K562 (cell line): ENCODE results near the gene RALGPS1. TPM values are rescaled to one million over a fixed set of nuclear protein-coding genes. Genes with fewer than 3 reads are reported as not detected.

Experiments
- CBX8 ChIP-seq: fragments of 200-600 bp; sonication (generic); IDR thresholded peaks from 2 replicates; pipeline ENCODE4 v1.6.1; 2012; ENCODE audit warnings: borderline replicate concordance, mixed run types, low read depth, mild to moderate bottlenecking, moderate library complexity, mixed read lengths, low read length, control low read depth, inconsistent platforms; ENCODE audit not compliant: poor library complexity, severe bottlenecking; ENCODE audit errors: extremely low read depth
- CREB1 ChIP-seq, 2 experiments: sonication (generic) in 1 of 2; formaldehyde crosslinking in 1 of 2; IDR thresholded peaks; 2 replicates each; pipeline versions ENCODE4 v1.6.1 to v1.8.0; 2012 to 2022; ENCODE audit warnings: inconsistent platforms in 1 of 2, mild to moderate bottlenecking in 1 of 2, missing genetic modification reagents in 1 of 2, moderate library complexity in 1 of 2
- HIVEP1 ChIP-seq: fragments of 250-450 bp; sonication (Bioruptor Pico); IDR thresholded peaks from 2 replicates; pipeline ENCODE4 v1.4.0; 2020; ENCODE audit warnings: mild to moderate bottlenecking
- NFIX ChIP-seq: fragments of 250-450 bp; sonication (Bioruptor Pico); IDR thresholded peaks from 2 replicates; pipeline ENCODE4 v1.4.0; 2020; ENCODE audit warnings: low read depth, mild to moderate bottlenecking, moderate library complexity
- NR2F6 ChIP-seq: fragments of 450-650 bp; formaldehyde crosslinking; IDR thresholded peaks from 2 replicates; pipeline ENCODE4 v1.4.0; 2020; ENCODE audit warnings: mild to moderate bottlenecking
- polyA plus RNA-seq, 8 experiments: library from polyadenylated mRNA; depleted of rRNA in 4 of 8; stranded (reverse) in 5 of 8; unstranded in 3 of 8; fragments of >200 nt; fragmentation: Nextera tagmentation in 2 of 8; fragmentation: Illumina TruSeq in 1 of 8; extraction: Ambion mirVana in 2 of 8; extraction: Trizol in 1 of 8; gene quantifications; 2 replicates each; pipeline versions ENCODE4 v1.2.1 to v1.2.3, GENCODE V29; 2011 to 2014; ENCODE audit warnings: inconsistent platforms in 1 of 8, missing spikeins in 1 of 8
- total RNA-seq, 7 experiments: library from RNA; depleted of rRNA in 6 of 7; stranded (reverse); fragments of >200 nt in 6 of 7; fragmentation: Illumina TruSeq in 2 of 7; extraction: Trizol in 2 of 7; gene quantifications; 2 replicates each; pipeline versions ENCODE4 v1.2.1 to v1.2.3, GENCODE V29; 2011 to 2021; ENCODE audit warnings: low replicate concordance in 1 of 7
- TF ChIP-seq, protein P1 (sequence below): sonication (generic); formaldehyde crosslinking; IDR thresholded peaks from 2 replicates; pipeline ENCODE4 v1.8.0; 2022; ENCODE audit warnings: mild to moderate bottlenecking, missing genetic modification reagents

RALGPS1 gene
- total and polyA plus RNA-seq, 9 of the 15 experiments (the other 6 are each of a cell fraction or from before 2014, with no cell fraction given), result 0.04 to 2.6 (median 1.5) TPM

DNA sequence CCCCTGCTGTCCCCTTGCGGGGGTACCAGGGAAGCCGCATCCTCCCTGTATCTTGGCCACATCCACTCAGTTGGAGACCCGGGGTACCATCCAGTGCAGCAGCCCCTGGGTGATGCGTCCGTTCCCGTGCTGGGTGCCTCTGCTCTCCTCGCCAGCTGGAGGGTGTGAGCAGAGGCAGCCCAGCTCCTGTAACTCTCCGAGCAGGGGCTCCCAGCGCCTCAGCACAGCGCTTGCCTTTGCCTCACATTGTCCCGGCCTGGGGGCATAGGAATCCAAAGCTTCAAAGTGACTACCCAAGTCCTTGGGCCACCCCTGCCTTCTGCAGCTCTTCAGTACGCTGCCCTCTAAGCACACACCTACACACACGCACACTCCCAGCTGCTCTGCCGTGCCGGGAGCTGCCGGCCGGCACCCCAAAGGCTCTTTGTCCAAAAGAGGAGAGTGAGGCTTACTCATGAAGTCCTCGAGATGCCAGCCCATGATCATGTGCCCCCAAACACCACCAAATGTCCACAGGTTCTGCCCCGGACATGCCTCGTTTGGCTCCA is 207.1 kb downstream of the RALGPS1 start (continued):
- TF ChIP-seq NFIX, result no peak
- no peak for TF ChIP-seq CBX8
- TF ChIP-seq CREB1 (IDR thresholded peaks at IDR 0.05), result no peak
- no peak for TF ChIP-seq CREB1 (CRISPR knock-in tag; IDR thresholded peaks at IDR 0.05)
- TF ChIP-seq, protein P1, sequence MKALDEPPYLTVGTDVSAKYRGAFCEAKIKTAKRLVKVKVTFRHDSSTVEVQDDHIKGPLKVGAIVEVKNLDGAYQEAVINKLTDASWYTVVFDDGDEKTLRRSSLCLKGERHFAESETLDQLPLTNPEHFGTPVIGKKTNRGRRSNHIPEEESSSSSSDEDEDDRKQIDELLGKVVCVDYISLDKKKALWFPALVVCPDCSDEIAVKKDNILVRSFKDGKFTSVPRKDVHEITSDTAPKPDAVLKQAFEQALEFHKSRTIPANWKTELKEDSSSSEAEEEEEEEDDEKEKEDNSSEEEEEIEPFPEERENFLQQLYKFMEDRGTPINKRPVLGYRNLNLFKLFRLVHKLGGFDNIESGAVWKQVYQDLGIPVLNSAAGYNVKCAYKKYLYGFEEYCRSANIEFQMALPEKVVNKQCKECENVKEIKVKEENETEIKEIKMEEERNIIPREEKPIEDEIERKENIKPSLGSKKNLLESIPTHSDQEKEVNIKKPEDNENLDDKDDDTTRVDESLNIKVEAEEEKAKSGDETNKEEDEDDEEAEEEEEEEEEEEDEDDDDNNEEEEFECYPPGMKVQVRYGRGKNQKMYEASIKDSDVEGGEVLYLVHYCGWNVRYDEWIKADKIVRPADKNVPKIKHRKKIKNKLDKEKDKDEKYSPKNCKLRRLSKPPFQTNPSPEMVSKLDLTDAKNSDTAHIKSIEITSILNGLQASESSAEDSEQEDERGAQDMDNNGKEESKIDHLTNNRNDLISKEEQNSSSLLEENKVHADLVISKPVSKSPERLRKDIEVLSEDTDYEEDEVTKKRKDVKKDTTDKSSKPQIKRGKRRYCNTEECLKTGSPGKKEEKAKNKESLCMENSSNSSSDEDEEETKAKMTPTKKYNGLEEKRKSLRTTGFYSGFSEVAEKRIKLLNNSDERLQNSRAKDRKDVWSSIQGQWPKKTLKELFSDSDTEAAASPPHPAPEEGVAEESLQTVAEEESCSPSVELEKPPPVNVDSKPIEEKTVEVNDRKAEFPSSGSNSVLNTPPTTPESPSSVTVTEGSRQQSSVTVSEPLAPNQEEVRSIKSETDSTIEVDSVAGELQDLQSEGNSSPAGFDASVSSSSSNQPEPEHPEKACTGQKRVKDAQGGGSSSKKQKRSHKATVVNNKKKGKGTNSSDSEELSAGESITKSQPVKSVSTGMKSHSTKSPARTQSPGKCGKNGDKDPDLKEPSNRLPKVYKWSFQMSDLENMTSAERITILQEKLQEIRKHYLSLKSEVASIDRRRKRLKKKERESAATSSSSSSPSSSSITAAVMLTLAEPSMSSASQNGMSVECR, result no peak
- no peak for TF ChIP-seq HIVEP1 (CRISPR knock-in tag)
- TF ChIP-seq NR2F6, result no peak
- TF ChIP-seq, all 486 proteins: peak for 0
